MM.1S (cell line): ENCODE data around the gene FBLN2.

Experiments used
- DNase-seq: peaks from one replicate; pipeline ENCODE4 v3.0.0-alpha.2; 2015
- H2AFZ ChIP-seq: fragments of 300-600 bp; sonication (generic); 2 replicates; pipeline ENCODE4 v1.6.0; 2016; ENCODE audit warnings: antibody characterized with exemption, low read length
- H3F3A ChIP-seq: fragments of 300-600 bp; sonication (generic); 2 replicates; pipeline ENCODE4 v1.6.1; 2016; ENCODE audit warnings: mild to moderate bottlenecking, antibody characterized with exemption, low read length, moderate library complexity, mixed read lengths; ENCODE audit not compliant: insufficient read depth
- H3K27ac ChIP-seq: fragments of 300-600 bp; sonication (generic); 2 replicates; pipeline ENCODE4 v1.5.1; 2016; ENCODE audit warnings: mild to moderate bottlenecking, low read length
- H3K27me3 ChIP-seq: fragments of 300-600 bp; sonication (generic); replicated peaks from 2 replicates; pipeline ENCODE4 v1.6.0; 2016; ENCODE audit warnings: low read length; ENCODE audit not compliant: insufficient read depth
- H3K36me3 ChIP-seq: fragments of 300-600 bp; sonication (generic); replicated peaks from 2 replicates; pipeline ENCODE4 v1.6.1; 2016; ENCODE audit warnings: mild to moderate bottlenecking, low read length, mixed read lengths; ENCODE audit not compliant: insufficient read depth
- H3K4me1 ChIP-seq: fragments of 300-600 bp; sonication (generic); 2 replicates; pipeline ENCODE4 v1.6.1; 2016; ENCODE audit warnings: low read length, mixed read lengths
- H3K4me2 ChIP-seq: fragments of 300-600 bp; sonication (generic); 2 replicates; pipeline ENCODE4 v1.6.0; 2016; ENCODE audit warnings: low read depth, low read length
- H3K4me3 ChIP-seq: fragments of 300-600 bp; sonication (generic); 2 replicates; pipeline ENCODE4 v1.5.1; 2016; ENCODE audit warnings: low read length, mixed read lengths
- H3K79me2 ChIP-seq: fragments of 300-600 bp; sonication (generic); 2 replicates; pipeline ENCODE4 v1.6.1; 2016; ENCODE audit warnings: mixed run types, low read length, mixed read lengths
- H3K9ac ChIP-seq: fragments of 300-600 bp; sonication (generic); 2 replicates; pipeline ENCODE4 v1.6.1; 2016; ENCODE audit warnings: low read length, mixed read lengths
- H3K9me2 ChIP-seq: fragments of 300-600 bp; sonication (generic); replicated peaks from 2 replicates; pipeline ENCODE4 v1.6.1; 2016; ENCODE audit warnings: mild to moderate bottlenecking, low read length, mixed read lengths; ENCODE audit not compliant: insufficient read depth
- H3K9me3 ChIP-seq: fragments of 300-600 bp; sonication (generic); replicated peaks from 2 replicates; pipeline ENCODE4 v1.6.1; 2016; ENCODE audit warnings: mild to moderate bottlenecking, low read length, mixed read lengths; ENCODE audit not compliant: insufficient read depth
- H4K20me1 ChIP-seq: fragments of 300-600 bp; sonication (generic); 2 replicates; pipeline ENCODE4 v1.6.1; 2016; ENCODE audit warnings: mild to moderate bottlenecking, low read length, moderate library complexity, mixed read lengths; ENCODE audit not compliant: insufficient read depth
- EZH2 ChIP-seq: fragments of 300-600 bp; sonication (generic); optimal IDR thresholded peaks from 2 replicates; pipeline ENCODE3; 2017; ENCODE audit warnings: low read depth, mild to moderate bottlenecking, antibody characterized with exemption, low read length, mixed read lengths
- EZH2phosphoT487 ChIP-seq: fragments of 300-600 bp; sonication (generic); IDR thresholded peaks from 2 replicates; pipeline ENCODE4 v1.6.1; 2018; ENCODE audit warnings: antibody characterized with exemption, low read length
- TF ChIP-seq, protein P1 (sequence below): fragments of 300-600 bp; sonication (generic); IDR thresholded peaks from 2 replicates; pipeline ENCODE4 v1.5.1; 2016; ENCODE audit warnings: antibody characterized with exemption, low read length, mixed read lengths

The FBLN2 gene

DNA sequence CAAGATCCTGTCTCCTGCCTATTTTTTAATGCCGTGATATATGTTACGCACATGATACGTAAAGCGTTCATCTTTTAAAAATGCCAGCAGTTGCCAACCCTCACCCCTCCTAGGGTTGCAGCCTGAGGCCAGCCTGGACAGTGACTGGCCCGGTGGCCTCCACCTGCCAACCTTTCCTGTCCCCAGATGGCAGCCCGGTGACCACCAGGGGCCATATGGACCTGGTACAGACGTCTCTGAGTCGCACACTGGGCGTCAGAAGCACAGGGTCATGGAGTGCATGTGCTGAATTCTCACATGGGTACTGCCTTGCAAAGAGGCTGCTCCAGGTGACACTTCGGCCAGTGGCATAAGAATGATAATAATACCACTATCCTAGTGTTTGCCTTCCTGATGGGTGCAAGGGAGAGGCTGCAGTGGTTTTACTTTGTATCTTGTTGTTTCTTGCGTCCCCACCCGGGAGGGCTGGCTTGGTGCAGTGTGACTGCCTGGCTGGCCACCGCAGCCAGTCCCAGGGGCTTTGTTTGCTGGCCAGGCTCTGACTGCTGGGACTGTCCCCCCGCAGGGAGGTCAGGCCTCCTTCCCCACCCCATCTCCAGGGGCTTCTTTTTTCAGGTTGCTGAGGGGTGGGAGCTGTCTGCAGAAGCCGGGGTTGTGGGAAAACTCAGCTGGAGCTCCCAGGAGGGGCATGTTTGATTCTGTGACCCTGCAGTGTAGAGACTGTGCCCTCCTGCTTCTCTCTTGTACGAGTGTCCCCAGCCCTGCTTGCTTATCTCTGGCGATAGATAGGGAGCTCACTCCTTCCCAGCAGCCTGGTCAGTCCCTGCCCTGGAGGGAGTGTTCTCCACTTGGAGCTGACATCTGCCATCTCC, 16.9 kb downstream of the FBLN2 start:
- DNase-seq = no peak
- Histone ChIP-seq H3K9ac (no peak overlapping the region), H3K27me3 (peaks cover 82% of the 10 kb centered on the region)

GRCh38 chr3:13566453-13566748, 17.5 kb downstream of the FBLN2 start:
- H3K9me3 ChIP-seq = no peaks in the 10 kb centered on the region
- H3K27me3 ChIP-seq = peaks cover 82% of the 10 kb centered on the region
- H3K4me2 ChIP-seq = no peak overlapping the region
- no peaks in the 10 kb centered on the region for H3K36me3 ChIP-seq
- no peak overlapping the region for H3K4me3 ChIP-seq
- TF ChIP-seq, protein P1, sequence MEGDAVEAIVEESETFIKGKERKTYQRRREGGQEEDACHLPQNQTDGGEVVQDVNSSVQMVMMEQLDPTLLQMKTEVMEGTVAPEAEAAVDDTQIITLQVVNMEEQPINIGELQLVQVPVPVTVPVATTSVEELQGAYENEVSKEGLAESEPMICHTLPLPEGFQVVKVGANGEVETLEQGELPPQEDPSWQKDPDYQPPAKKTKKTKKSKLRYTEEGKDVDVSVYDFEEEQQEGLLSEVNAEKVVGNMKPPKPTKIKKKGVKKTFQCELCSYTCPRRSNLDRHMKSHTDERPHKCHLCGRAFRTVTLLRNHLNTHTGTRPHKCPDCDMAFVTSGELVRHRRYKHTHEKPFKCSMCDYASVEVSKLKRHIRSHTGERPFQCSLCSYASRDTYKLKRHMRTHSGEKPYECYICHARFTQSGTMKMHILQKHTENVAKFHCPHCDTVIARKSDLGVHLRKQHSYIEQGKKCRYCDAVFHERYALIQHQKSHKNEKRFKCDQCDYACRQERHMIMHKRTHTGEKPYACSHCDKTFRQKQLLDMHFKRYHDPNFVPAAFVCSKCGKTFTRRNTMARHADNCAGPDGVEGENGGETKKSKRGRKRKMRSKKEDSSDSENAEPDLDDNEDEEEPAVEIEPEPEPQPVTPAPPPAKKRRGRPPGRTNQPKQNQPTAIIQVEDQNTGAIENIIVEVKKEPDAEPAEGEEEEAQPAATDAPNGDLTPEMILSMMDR = no peak
- TF ChIP-seq EZH2phosphoT487 (no peak), EZH2 (no peak)
- H2AFZ ChIP-seq = no peak overlapping the region
- H3K4me1 ChIP-seq = no peaks in the 10 kb centered on the region
- no peaks in the 10 kb centered on the region for H3F3A ChIP-seq
- H3K27ac ChIP-seq = no peak overlapping the region
- DNase-seq = no peak
- no peak overlapping the region for H3K9ac ChIP-seq
- H3K9me2 ChIP-seq = no peaks in the 10 kb centered on the region
- H4K20me1 ChIP-seq = no peaks in the 10 kb centered on the region
- no peaks in the 10 kb centered on the region for H3K79me2 ChIP-seq

More for the DNA sequence above, 16.9 kb downstream of the FBLN2 start:
- Histone ChIP-seq H3K27ac (no peak overlapping the region), H3K9me3 (no peaks in the 10 kb centered on the region), H3K36me3 (no peaks in the 10 kb centered on the region), H3K4me2 (no peak overlapping the region), H3K79me2 (no peaks in the 10 kb centered on the region), H3K4me3 (no peak overlapping the region), H3K9me2 (no peaks in the 10 kb centered on the region), H3K4me1 (no peaks in the 10 kb centered on the region), H2AFZ (no peak overlapping the region), H3F3A (no peaks in the 10 kb centered on the region), H4K20me1 (no peaks in the 10 kb centered on the region)
- no peak for TF ChIP-seq EZH2
- TF ChIP-seq, protein P1 = no peak
- no peak for TF ChIP-seq EZH2phosphoT487

DNA sequence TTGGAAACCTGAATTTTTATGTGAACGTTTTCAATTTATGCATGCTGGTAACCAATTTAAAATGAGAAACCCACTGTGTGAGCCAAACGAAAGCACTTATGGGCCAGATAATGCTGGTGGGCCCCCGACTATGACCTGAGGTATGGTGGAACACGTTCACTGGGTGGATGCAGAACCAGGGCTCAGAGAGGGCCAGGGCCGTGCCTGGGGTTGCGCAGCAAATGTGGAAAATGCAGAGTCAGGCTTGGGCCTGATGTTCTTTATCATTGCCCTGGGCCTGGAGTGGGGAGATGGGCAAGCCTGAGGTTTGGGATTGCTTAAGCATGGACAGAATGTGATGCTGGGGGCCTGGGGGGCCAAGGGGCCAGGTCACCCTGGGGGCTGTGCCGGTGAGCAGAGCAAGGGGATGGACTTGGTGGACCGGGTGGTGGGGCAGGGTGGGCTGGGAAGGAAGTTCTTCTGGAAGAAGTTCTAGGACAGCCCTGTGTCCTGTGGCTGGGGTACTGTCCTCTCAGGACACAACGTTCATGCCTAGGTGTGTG, 17.9 kb downstream of the FBLN2 start:
- H3K4me1 ChIP-seq = no peaks in the 10 kb centered on the region
- H4K20me1 ChIP-seq = no peaks in the 10 kb centered on the region
- H3K9me3 ChIP-seq = no peaks in the 10 kb centered on the region
- no peaks in the 10 kb centered on the region for H3K36me3 ChIP-seq
- H3K4me2 ChIP-seq = no peak overlapping the region
- H3K9ac ChIP-seq = no peak overlapping the region
- H3K79me2 ChIP-seq = no peaks in the 10 kb centered on the region
- no peaks in the 10 kb centered on the region for H3F3A ChIP-seq
- no peak overlapping the region for H3K27ac ChIP-seq
- no peak overlapping the region for H2AFZ ChIP-seq
- H3K27me3 ChIP-seq = peaks cover 79% of the 10 kb centered on the region
- DNase-seq = no peak
- TF ChIP-seq EZH2phosphoT487 (no peak), EZH2 (no peak)
- TF ChIP-seq, protein P1 = no peak
- H3K4me3 ChIP-seq = no peak overlapping the region
- H3K9me2 ChIP-seq = no peaks in the 10 kb centered on the region
